Activated T-helper 1 cell treated with anti-CD3 and anti-CD28 coated beads, Interleukin-2, amount 50 U/mL, for 16 hours (primary cell): ENCODE data around the gene GDE1.

ENCODE experiments used
- DNase-seq, 2 donors: peaks; one replicate each; pipeline ENCODE4 v3.0.0-alpha.2; 2020; ENCODE audit warnings: low read depth in 1 of 2, low spot score in 1 of 2

GDE1 gene

GRCh38 chr16:19490619-19491018 lies 31.3 kb downstream of the GDE1 start:
- no peak for DNase-seq

- DNase-seq = no peak
These were observed 33.7 kb downstream of the GDE1 start for GRCh38 chr16:19488213-19488640.

GRCh38 chr16:19486750-19487325 lies 35.1 kb downstream of the GDE1 start:
- DNase-seq = no peak

- DNase-seq = no peak
These were observed 35.8 kb downstream of the GDE1 start for GRCh38 chr16:19486051-19486450.

- no peak for DNase-seq
These were observed 36.3 kb downstream of the GDE1 start for GRCh38 chr16:19485611-19486010.

GRCh38 chr16:19484096-19484495 lies 37.8 kb downstream of the GDE1 start:
- no peak for DNase-seq

GRCh38 chr16:19482291-19482690 lies 39.6 kb downstream of the GDE1 start:
- no peak for DNase-seq

- no peak for DNase-seq
These were observed 40.1 kb downstream of the GDE1 start for GRCh38 chr16:19481769-19482168.

- no peak for DNase-seq
These were observed 40.6 kb downstream of the GDE1 start for GRCh38 chr16:19481296-19481695.

GRCh38 chr16:19479302-19479721 lies 42.6 kb downstream of the GDE1 start:
- no peak for DNase-seq

GRCh38 chr16:19478505-19478904 lies 43.4 kb downstream of the GDE1 start:
- DNase-seq = no peak

GRCh38 chr16:19474617-19475016 lies 47.3 kb downstream of the GDE1 start:
- DNase-seq = no peak

GRCh38 chr16:19472482-19472881 lies 49.4 kb downstream of the GDE1 start:
- no peak for DNase-seq

GRCh38 chr16:19468300-19468699 lies 53.6 kb downstream of the GDE1 start:
- no peak for DNase-seq

- no peak for DNase-seq
These were observed 58.2 kb downstream of the GDE1 start for GRCh38 chr16:19463468-19464315.

GRCh38 chr16:19460397-19460796 lies 61.5 kb downstream of the GDE1 start:
- no peak for DNase-seq

- no peak for DNase-seq
These were observed 63.0 kb downstream of the GDE1 start for GRCh38 chr16:19458722-19459379.
